ENCODE results near the gene CASKIN1.

CASKIN1 gene

GRCh38 chr16:2158262-2158638 is 38.2 kb downstream of the CASKIN1 start:
- Mint-ChIP-seq H3K27me3 (ENCODE audit: low read depth, poor library complexity) (no peaks in the 10 kb centered on the region), H3K4me3 (no peak overlapping the region), H3K27ac (no peak overlapping the region), H3K36me3 (ENCODE audit: low read depth) (no peaks in the 10 kb centered on the region), H3K4me1 (peaks cover 54% of the 10 kb centered on the region), H3K9me3 (no peaks in the 10 kb centered on the region)
- no peak for DNase-seq
- TF ChIP-seq CTCF (IDR thresholded peaks at IDR 0.05): no peak

- no peaks in the 10 kb centered on the region for H3K36me3 Mint-ChIP-seq (ENCODE audit: low read depth)
- no peak for DNase-seq
- H3K4me1 Mint-ChIP-seq: peaks cover 59% of the 10 kb centered on the region
- TF ChIP-seq CTCF (IDR thresholded peaks at IDR 0.05): no peak
- no peaks in the 10 kb centered on the region for H3K27me3 Mint-ChIP-seq (ENCODE audit: low read depth, poor library complexity)
- H3K9me3 Mint-ChIP-seq: no peaks in the 10 kb centered on the region
- peak overlapping the region; percentile 78 for H3K27ac Mint-ChIP-seq
- peak overlapping the region; percentile 90 for H3K4me3 Mint-ChIP-seq
Observed at GRCh38 chr16:2157480-2158261, 38.7 kb downstream of the CASKIN1 start.

GRCh38 chr16:2156849-2157224 is 39.6 kb downstream of the CASKIN1 start:
- Mint-ChIP-seq H3K4me3 (peak overlapping the region; percentile 90), H3K27ac (no peak overlapping the region), H3K4me1 (peaks cover 65% of the 10 kb centered on the region), H3K27me3 (ENCODE audit: low read depth, poor library complexity) (no peaks in the 10 kb centered on the region), H3K36me3 (ENCODE audit: low read depth) (no peaks in the 10 kb centered on the region), H3K9me3 (no peaks in the 10 kb centered on the region)
- no peak for TF ChIP-seq CTCF (IDR thresholded peaks at IDR 0.05)
- no peak for DNase-seq

- Mint-ChIP-seq H3K27ac (peak overlapping the region; percentile 75), H3K9me3 (no peaks in the 10 kb centered on the region), H3K4me3 (peak overlapping the region; percentile 90), H3K27me3 (ENCODE audit: low read depth, poor library complexity) (no peaks in the 10 kb centered on the region), H3K4me1 (peaks cover 71% of the 10 kb centered on the region), H3K36me3 (ENCODE audit: low read depth) (peaks cover 3% of the 10 kb centered on the region)
- no peak for TF ChIP-seq CTCF (IDR thresholded peaks at IDR 0.05)
- DNase-seq: peak; percentile 44
Observed at GRCh38 chr16:2155977-2156848, 40.2 kb downstream of the CASKIN1 start.

- H3K36me3 Mint-ChIP-seq (ENCODE audit: low read depth): peaks cover 6% of the 10 kb centered on the region
- H3K4me3 Mint-ChIP-seq: peak within 1 kb of the TSS; percentile 93
- peak; percentile 97 for DNase-seq
- H3K27me3 Mint-ChIP-seq (ENCODE audit: low read depth, poor library complexity): no peaks in the 10 kb centered on the region
- peak within 1 kb of the TSS; percentile 75 for H3K27ac Mint-ChIP-seq
- H3K9me3 Mint-ChIP-seq: no peaks in the 10 kb centered on the region
- H3K4me1 Mint-ChIP-seq: peaks cover 76% of the 10 kb centered on the region
- TF ChIP-seq CTCF (IDR thresholded peaks at IDR 0.05): no peak
Observed at GRCh38 chr16:2155091-2155950, 41.1 kb downstream of the CASKIN1 start, which contains the start of gene TRAF7. TSS of gene TRAF7 (plus strand) at chr16:2155782. CDS start at chr16:2163921, 8,139 bp downstream.
